HUES6 (cell line): Measurements from ENCODE around the gene FEZF2.
A peak's percentile ranks its signal among the peaks of the same experiment; 100 is the strongest.

Source experiments
- H3K27ac ChIP-seq: 2 replicates; pipeline ENCODE4 v1.7.0; 2013; ENCODE audit warnings: low read depth, mild to moderate bottlenecking, low read length, inconsistent platforms
- H3K27me3 ChIP-seq: 2 replicates; pipeline ENCODE4 v1.6.1; 2013; ENCODE audit warnings: low read length; ENCODE audit not compliant: control insufficient read depth, insufficient read depth
- H3K36me3 ChIP-seq: 2 replicates; pipeline ENCODE4 v1.6.1; 2013; ENCODE audit warnings: low read length; ENCODE audit not compliant: control insufficient read depth, insufficient read depth
- H3K4me1 ChIP-seq: 2 replicates; pipeline ENCODE4 v1.6.1; 2013; ENCODE audit warnings: low read length; ENCODE audit not compliant: control insufficient read depth, insufficient read depth
- H3K4me3 ChIP-seq: 2 replicates; pipeline ENCODE4 v1.5.1; 2013; ENCODE audit warnings: low read depth, low read length
- H3K9ac ChIP-seq: one replicate; pipeline ENCODE4 v1.6.1; 2013; ENCODE audit warnings: mild to moderate bottlenecking, low read length
- H3K9me3 ChIP-seq: 2 replicates; pipeline ENCODE4 v1.6.1; 2013; ENCODE audit warnings: low read depth, low read length; ENCODE audit not compliant: control insufficient read depth, insufficient read depth

Gene FEZF2

GRCh38 chr3:62392626-62393292 is 19.4 kb upstream of the FEZF2 start:
- H3K9me3 ChIP-seq = no peaks in the 10 kb centered on the region

GRCh38 chr3:62387251-62387650 is 13.9 kb upstream of the FEZF2 start:
- Histone ChIP-seq H3K36me3 (no peaks in the 10 kb centered on the region), H3K27ac (no peak overlapping the region), H3K9ac (no peak overlapping the region), H3K27me3 (peaks cover 39% of the 10 kb centered on the region), H3K4me3 (no peak overlapping the region), H3K9me3 (no peaks in the 10 kb centered on the region), H3K4me1 (no peaks in the 10 kb centered on the region)

More at GRCh38 chr3:62392626-62393292, 19.4 kb upstream of the FEZF2 start:
- no peaks in the 10 kb centered on the region for H3K4me1 ChIP-seq
- no peak overlapping the region for H3K4me3 ChIP-seq
- H3K27me3 ChIP-seq = peaks cover 17% of the 10 kb centered on the region; the same call in 1 of the 2 replicates
- H3K27ac ChIP-seq = no peak overlapping the region
- no peak overlapping the region for H3K9ac ChIP-seq
- H3K36me3 ChIP-seq = no peaks in the 10 kb centered on the region

GRCh38 chr3:62379321-62379798 is 6.0 kb upstream of the FEZF2 start:
- H3K27me3 ChIP-seq = peaks cover 96% of the 10 kb centered on the region
- peak overlapping the region; percentile 33 for H3K4me3 ChIP-seq
- H3K9me3 ChIP-seq = no peaks in the 10 kb centered on the region; the same call in 1 of the 2 replicates
- no peaks in the 10 kb centered on the region for H3K36me3 ChIP-seq
- H3K27ac ChIP-seq = no peak overlapping the region
- peaks cover 41% of the 10 kb centered on the region for H3K4me1 ChIP-seq
- no peak overlapping the region for H3K9ac ChIP-seq

- Histone ChIP-seq H3K9me3 (no peaks in the 10 kb centered on the region; the same call in 1 of the 2 replicates), H3K4me3 (peak overlapping the region; percentile 33), H3K27me3 (peaks cover 98% of the 10 kb centered on the region), H3K36me3 (no peaks in the 10 kb centered on the region), H3K27ac (no peak overlapping the region), H3K9ac (no peak overlapping the region), H3K4me1 (peaks cover 45% of the 10 kb centered on the region)
Measured at GRCh38 chr3:62378921-62379320, 5.6 kb upstream of the FEZF2 start.

GRCh38 chr3:62378311-62378789 is 5.0 kb upstream of the FEZF2 start:
- Histone ChIP-seq H3K27me3 (peaks cover 99% of the 10 kb centered on the region), H3K36me3 (no peaks in the 10 kb centered on the region), H3K27ac (no peak overlapping the region), H3K4me1 (peaks cover 49% of the 10 kb centered on the region), H3K9me3 (no peaks in the 10 kb centered on the region; the same call in 1 of the 2 replicates), H3K4me3 (peak overlapping the region; percentile 33; the same call in 1 of the 2 replicates), H3K9ac (no peak overlapping the region)

GRCh38 chr3:62376906-62377877 is 3.8 kb upstream of the FEZF2 start:
- no peak overlapping the region for H3K9ac ChIP-seq
- H3K4me1 ChIP-seq = peaks cover 53% of the 10 kb centered on the region
- H3K4me3 ChIP-seq = peak overlapping the region; percentile 31
- no peak overlapping the region for H3K27ac ChIP-seq
- peaks cover 100% of the 10 kb centered on the region for H3K27me3 ChIP-seq
- no peaks in the 10 kb centered on the region for H3K36me3 ChIP-seq
- H3K9me3 ChIP-seq = no peaks in the 10 kb centered on the region; the same call in 1 of the 2 replicates

GRCh38 chr3:62376454-62376720 is 3.0 kb upstream of the FEZF2 start:
- Histone ChIP-seq H3K4me1 (peaks cover 61% of the 10 kb centered on the region), H3K4me3 (no peak overlapping the region), H3K9me3 (no peaks in the 10 kb centered on the region), H3K36me3 (no peaks in the 10 kb centered on the region), H3K9ac (no peak overlapping the region), H3K27ac (no peak overlapping the region), H3K27me3 (peaks cover 100% of the 10 kb centered on the region)

GRCh38 chr3:62375655-62376453 is 2.5 kb upstream of the FEZF2 start:
- H3K27ac ChIP-seq = no peak overlapping the region
- H3K9ac ChIP-seq = no peak overlapping the region
- peaks cover 66% of the 10 kb centered on the region for H3K4me1 ChIP-seq
- H3K27me3 ChIP-seq = peaks cover 100% of the 10 kb centered on the region
- no peaks in the 10 kb centered on the region for H3K36me3 ChIP-seq
- no peak overlapping the region for H3K4me3 ChIP-seq
- H3K9me3 ChIP-seq = no peaks in the 10 kb centered on the region

GRCh38 chr3:62374341-62375218 is 1.2 kb upstream of the FEZF2 start:
- H3K9me3 ChIP-seq = no peaks in the 10 kb centered on the region
- H3K27me3 ChIP-seq = peaks cover 100% of the 10 kb centered on the region
- H3K36me3 ChIP-seq = no peaks in the 10 kb centered on the region
- peaks cover 75% of the 10 kb centered on the region for H3K4me1 ChIP-seq
- no peak overlapping the region for H3K9ac ChIP-seq
- no peak overlapping the region for H3K27ac ChIP-seq
- H3K4me3 ChIP-seq = peak overlapping the region; percentile 36
